SK-N-SH (cell line): ENCODE results near the gene ACSF3. TPM values are rescaled to one million over a fixed set of nuclear protein-coding genes. Genes with fewer than 3 reads are reported as not detected.

Source experiments
- CTCF ChIA-PET: fragments of 300-600, 350-600 bp; formaldehyde crosslinking; extraction: SDS; loops from one replicate; lab custom pipeline; 2021; lab: Yijun Ruan, JAX
- POLR2A ChIA-PET: fragments of 350-600 bp; sonication (Branson Sonifier 250); formaldehyde crosslinking; extraction: SDS; loops from one replicate; lab custom pipeline; 2020; ENCODE audit warnings: antibody characterized with exemption, inconsistent platforms; lab: Yijun Ruan, JAX
- DNase-seq: peaks from one replicate; pipeline ENCODE4 v3.0.0; 2012
- H2AFZ ChIP-seq: fragments of 200-600 bp; sonication (generic); 2 replicates; pipeline ENCODE4 v1.8.1; 2016; ENCODE audit warnings: antibody characterized with exemption, mild to moderate bottlenecking, low read depth
- H3F3A ChIP-seq: fragments of 200-600 bp; sonication (generic); replicated peaks from 2 replicates; pipeline ENCODE3; 2016; ENCODE audit warnings: antibody characterized with exemption, mild to moderate bottlenecking; ENCODE audit not compliant: insufficient read depth
- H3K27ac ChIP-seq, 2 experiments: fragments of 200-500 bp in 1 of 2; fragments of 200-600 bp in 1 of 2; sonication (Bioruptor generic) in 1 of 2; sonication (generic), shearing (Covaris generic) in 1 of 2; 2 replicates each; pipeline versions ENCODE4 v1.5.1 to v1.6.1; 2014 to 2016; ENCODE audit warnings: low read depth in 2 of 2, inconsistent platforms in 1 of 2, low read length in 1 of 2, mild to moderate bottlenecking in 1 of 2, mixed read lengths in 1 of 2
- H3K27me3 ChIP-seq: fragments of 200-600 bp; sonication (generic), shearing (Covaris generic); 2 replicates; pipeline ENCODE4 v1.6.1; 2016; ENCODE audit warnings: mixed run types; ENCODE audit not compliant: insufficient read depth
- H3K36me3 ChIP-seq, 2 experiments: fragments of 200-500 bp in 1 of 2; fragments of 200-600 bp in 1 of 2; sonication (Bioruptor generic) in 1 of 2; sonication (generic) in 1 of 2; replicated peaks in 1 of 2; 2 replicates each; pipeline versions ENCODE3 to v1.5.1; 2014 to 2016; ENCODE audit warnings: low read length in 1 of 2, mild to moderate bottlenecking in 1 of 2; ENCODE audit not compliant: insufficient read depth in 2 of 2, control insufficient read depth in 1 of 2
- H3K4me1 ChIP-seq, 2 experiments: fragments of 200-500 bp in 1 of 2; fragments of 200-600 bp in 1 of 2; sonication (Bioruptor generic) in 1 of 2; sonication (generic), shearing (Covaris generic) in 1 of 2; 2 replicates each; pipeline versions ENCODE4 v1.5.1 to v1.6.1; 2014 to 2016; ENCODE audit warnings: low read depth in 1 of 2, low read length in 1 of 2, mixed run types in 1 of 2; ENCODE audit not compliant: insufficient read depth in 2 of 2, control insufficient read depth in 1 of 2
- H3K4me2 ChIP-seq: fragments of 200-600 bp; sonication (generic), shearing (Covaris generic); 2 replicates; pipeline ENCODE4 v1.6.1; 2017; ENCODE audit warnings: mixed run types
- H3K4me3 ChIP-seq, 2 experiments: fragments of 200-500 bp in 1 of 2; fragments of 200-600 bp in 1 of 2; sonication (Bioruptor generic) in 1 of 2; sonication (generic), shearing (Covaris generic) in 1 of 2; 2 replicates each; pipeline versions ENCODE4 v1.5.1 to v1.8.1; 2014 to 2016; ENCODE audit warnings: low read depth in 2 of 2, inconsistent platforms in 1 of 2, low read length in 1 of 2, mild to moderate bottlenecking in 1 of 2, mixed read lengths in 1 of 2, moderate library complexity in 1 of 2
- H3K79me2 ChIP-seq: fragments of 200-600 bp; sonication (generic); 2 replicates; pipeline ENCODE4 v1.8.1; 2017; ENCODE audit warnings: mild to moderate bottlenecking; ENCODE audit not compliant: insufficient read depth
- H3K9ac ChIP-seq: fragments of 200-600 bp; sonication (generic); 2 replicates; pipeline ENCODE4 v1.6.1; 2017; ENCODE audit warnings: mixed run types
- H3K9me2 ChIP-seq: fragments of 200-600 bp; sonication (generic); 2 replicates; pipeline ENCODE4 v1.6.1; 2017; ENCODE audit warnings: mixed run types
- H3K9me3 ChIP-seq: fragments of 200-600 bp; sonication (generic); 2 replicates; pipeline ENCODE4 v1.6.1; 2017; ENCODE audit warnings: mixed run types, mild to moderate bottlenecking, moderate library complexity
- H4K20me1 ChIP-seq: fragments of 200-600 bp; sonication (generic); 2 replicates; pipeline ENCODE4 v1.6.1; 2017; ENCODE audit warnings: mild to moderate bottlenecking, mixed run types; ENCODE audit not compliant: insufficient read depth
- CHD2 ChIP-seq: fragments of 150-350 bp; IDR thresholded peaks from 2 replicates; pipeline ENCODE4 v1.6.1; 2018; ENCODE audit warnings: low read length; ENCODE audit not compliant: partially characterized antibody
- ELF1 ChIP-seq: IDR thresholded peaks from 2 replicates; pipeline ENCODE4 v1.4.0; 2012
- EP300 ChIP-seq, 2 experiments: IDR thresholded peaks; 2 replicates each; pipeline versions ENCODE4 v1.4.0 to v1.6.1; 2012; ENCODE audit warnings: borderline replicate concordance in 1 of 2, low read depth in 1 of 2, low read length in 1 of 2
- EZH2phosphoT487 ChIP-seq: fragments of 200-600 bp; sonication (generic); IDR thresholded peaks from 2 replicates; pipeline ENCODE4 v1.6.1; 2017; ENCODE audit warnings: low read depth, mixed run types, mild to moderate bottlenecking, antibody characterized with exemption, moderate library complexity, borderline replicate concordance
- FOSL2 ChIP-seq: IDR thresholded peaks from 2 replicates; pipeline ENCODE4 v1.4.0; 2012; ENCODE audit warnings: low read depth, mild to moderate bottlenecking, moderate library complexity, borderline replicate concordance
- GATA2 ChIP-seq: sonication (generic); formaldehyde crosslinking; IDR thresholded peaks from 2 replicates; pipeline ENCODE4 v1.5.0; 2020; ENCODE audit warnings: mild to moderate bottlenecking, missing genetic modification reagents
- IRF3 ChIP-seq: fragments of 150-350 bp; IDR thresholded peaks from 2 replicates; pipeline ENCODE4 v1.6.1; 2016; ENCODE audit warnings: mild to moderate bottlenecking, low read depth, low read length
- NFIC ChIP-seq: IDR thresholded peaks from 2 replicates; pipeline ENCODE4 v1.4.0; 2012; ENCODE audit warnings: borderline replicate concordance
- NRF1 ChIP-seq: IDR thresholded peaks from 2 replicates; pipeline ENCODE4 v1.6.1; 2012; ENCODE audit warnings: low read depth, mild to moderate bottlenecking, low read length
- RAD21 ChIP-seq: IDR thresholded peaks from 2 replicates; pipeline ENCODE4 v1.6.1; 2012; ENCODE audit warnings: mild to moderate bottlenecking, low read length
- SIN3A ChIP-seq: IDR thresholded peaks from 2 replicates; pipeline ENCODE4 v1.6.1; 2012; ENCODE audit warnings: low read depth, mild to moderate bottlenecking, low read length, moderate library complexity, borderline replicate concordance
- WGBS: methylation state at CpG from one replicate; pipeline ENCODE4 v1.1.6; 2017; ENCODE audit warnings: low lambda C conversion rate; 5-methylcytosine and 5-hydroxymethylcytosine counted together
- polyA plus RNA-seq, 3 experiments: library from polyadenylated mRNA; depleted of rRNA; stranded (reverse); fragments of >200 nt; gene quantifications; 2 replicates each; pipeline ENCODE4 v1.2.3, GENCODE V29; 2012
- TF ChIP-seq, protein P1 (sequence below): IDR thresholded peaks from 2 replicates; pipeline ENCODE4 v1.4.0; 2012; ENCODE audit warnings: low read depth
- TF ChIP-seq, protein P2 (sequence below): IDR thresholded peaks from 2 replicates; pipeline ENCODE4 v1.4.0; 2012; ENCODE audit warnings: low read depth, borderline replicate concordance
- TF ChIP-seq, protein P3 (sequence below): IDR thresholded peaks from 2 replicates; pipeline ENCODE4; 2012

ACSF3 gene
- polyA plus RNA-seq, 1 of the 3 experiments (the other 2 are of a cell fraction): 18.8 TPM

GRCh38 chr16:89163297-89163696, 69.6 kb downstream of the ACSF3 start:
- H3K4me1 ChIP-seq: peaks cover 0 to 17% of the 10 kb centered on the region in 2 experiments; a peak in 1 of 4 replicates
- no peaks in the 10 kb centered on the region for H4K20me1 ChIP-seq
- H3K27ac ChIP-seq: no peak overlapping the region
- DNase-seq: no peak
- no peak overlapping the region for H3K4me2 ChIP-seq
- WGBS: 78% methylated on average over 9 of the region's 9 CpGs
- no peak for TF ChIP-seq FOSL2
- no peak for TF ChIP-seq SIN3A
- TF ChIP-seq EP300 (IDR thresholded peaks at IDR 0.05; ENCODE audit: borderline replicate concordance in 1 of 2, low read depth in 1 of 2, low read length in 1 of 2): no peak
- TF ChIP-seq, protein P1, sequence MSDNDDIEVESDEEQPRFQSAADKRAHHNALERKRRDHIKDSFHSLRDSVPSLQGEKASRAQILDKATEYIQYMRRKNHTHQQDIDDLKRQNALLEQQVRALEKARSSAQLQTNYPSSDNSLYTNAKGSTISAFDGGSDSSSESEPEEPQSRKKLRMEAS: no peak
- TF ChIP-seq CHD2: no peak
- TF ChIP-seq, protein P2, sequence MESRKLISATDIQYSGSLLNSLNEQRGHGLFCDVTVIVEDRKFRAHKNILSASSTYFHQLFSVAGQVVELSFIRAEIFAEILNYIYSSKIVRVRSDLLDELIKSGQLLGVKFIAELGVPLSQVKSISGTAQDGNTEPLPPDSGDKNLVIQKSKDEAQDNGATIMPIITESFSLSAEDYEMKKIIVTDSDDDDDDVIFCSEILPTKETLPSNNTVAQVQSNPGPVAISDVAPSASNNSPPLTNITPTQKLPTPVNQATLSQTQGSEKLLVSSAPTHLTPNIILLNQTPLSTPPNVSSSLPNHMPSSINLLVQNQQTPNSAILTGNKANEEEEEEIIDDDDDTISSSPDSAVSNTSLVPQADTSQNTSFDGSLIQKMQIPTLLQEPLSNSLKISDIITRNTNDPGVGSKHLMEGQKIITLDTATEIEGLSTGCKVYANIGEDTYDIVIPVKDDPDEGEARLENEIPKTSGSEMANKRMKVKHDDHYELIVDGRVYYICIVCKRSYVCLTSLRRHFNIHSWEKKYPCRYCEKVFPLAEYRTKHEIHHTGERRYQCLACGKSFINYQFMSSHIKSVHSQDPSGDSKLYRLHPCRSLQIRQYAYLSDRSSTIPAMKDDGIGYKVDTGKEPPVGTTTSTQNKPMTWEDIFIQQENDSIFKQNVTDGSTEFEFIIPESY: no peak
- TF ChIP-seq GATA2 (CRISPR knock-in tag): no peak
- no peak for TF ChIP-seq IRF3
- TF ChIP-seq EZH2phosphoT487: no peak
- no peak for TF ChIP-seq NRF1
- no peak for TF ChIP-seq NFIC
- no peak for TF ChIP-seq RAD21
- TF ChIP-seq ELF1: no peak
- no peak overlapping the region for H3K9ac ChIP-seq
- H3K4me3 ChIP-seq: no peak overlapping the region
- H3K79me2 ChIP-seq: no peaks in the 10 kb centered on the region
- no peaks in the 10 kb centered on the region for H3K9me2 ChIP-seq
- peaks cover 7% of the 10 kb centered on the region for H3F3A ChIP-seq
- ChIA-PET CTCF (interaction anchor here (0.6 to 2.1 kb wide), 4 partner anchors 14 to 348 kb away, joined by 3 to 7 read pairs (median 6); no protein-coding TSS in a partner anchor), POLR2A (no interaction called here)
- H2AFZ ChIP-seq: no peak overlapping the region
- no peaks in the 10 kb centered on the region for H3K36me3 ChIP-seq
- H3K9me3 ChIP-seq: no peaks in the 10 kb centered on the region
- no peaks in the 10 kb centered on the region for H3K27me3 ChIP-seq

GRCh38 chr16:89164436-89164835, 70.8 kb downstream of the ACSF3 start:
- Histone ChIP-seq H3K36me3 (no peaks in the 10 kb centered on the region), H3K9me3 (no peaks in the 10 kb centered on the region), H3K4me1 (peaks cover 0 to 17% of the 10 kb centered on the region in 2 experiments; a peak in 1 of 4 replicates), H3K9me2 (no peaks in the 10 kb centered on the region), H3K27me3 (no peaks in the 10 kb centered on the region), H2AFZ (no peak overlapping the region), H3K4me3 (no peak overlapping the region), H3K27ac (no peak overlapping the region), H3K4me2 (no peak overlapping the region), H3K79me2 (no peaks in the 10 kb centered on the region), H4K20me1 (no peaks in the 10 kb centered on the region), H3K9ac (no peak overlapping the region), H3F3A (no peaks in the 10 kb centered on the region)
- peak; percentile 80 for DNase-seq
- ChIA-PET POLR2A (no interaction called here), CTCF (interaction anchor here (0.8 to 2.1 kb wide), 10 partner anchors 9 to 427 kb away, joined by 4 to 9 read pairs (median 5); no protein-coding TSS in a partner anchor)
- TF ChIP-seq GATA2 (CRISPR knock-in tag): peak; percentile 67
- TF ChIP-seq, protein P3, sequence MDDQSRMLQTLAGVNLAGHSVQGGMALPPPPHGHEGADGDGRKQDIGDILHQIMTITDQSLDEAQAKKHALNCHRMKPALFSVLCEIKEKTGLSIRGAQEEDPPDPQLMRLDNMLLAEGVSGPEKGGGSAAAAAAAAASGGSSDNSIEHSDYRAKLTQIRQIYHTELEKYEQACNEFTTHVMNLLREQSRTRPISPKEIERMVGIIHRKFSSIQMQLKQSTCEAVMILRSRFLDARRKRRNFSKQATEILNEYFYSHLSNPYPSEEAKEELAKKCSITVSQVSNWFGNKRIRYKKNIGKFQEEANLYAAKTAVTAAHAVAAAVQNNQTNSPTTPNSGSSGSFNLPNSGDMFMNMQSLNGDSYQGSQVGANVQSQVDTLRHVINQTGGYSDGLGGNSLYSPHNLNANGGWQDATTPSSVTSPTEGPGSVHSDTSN: no peak
- TF ChIP-seq SIN3A: no peak
- WGBS: 43% methylated on average over 9 of the region's 15 CpGs
